NCI-H1092 treated with DMSO at 0.1 percent for 48 hours (cell line): ENCODE results near the gene TES.
A peak's percentile ranks its signal among the peaks of the same experiment; 100 is the strongest.

Experiments used
- DNase-seq: peaks from one replicate; lab custom pipeline; 2025; lab: John Stamatoyannopoulos, UW

The TES gene

GRCh38 chr7:116246357-116246756 is 36.0 kb downstream of the TES start:
- no peak for DNase-seq

- no peak for DNase-seq
These were observed 39.7 kb downstream of the TES start for GRCh38 chr7:116249969-116250553.

DNA sequence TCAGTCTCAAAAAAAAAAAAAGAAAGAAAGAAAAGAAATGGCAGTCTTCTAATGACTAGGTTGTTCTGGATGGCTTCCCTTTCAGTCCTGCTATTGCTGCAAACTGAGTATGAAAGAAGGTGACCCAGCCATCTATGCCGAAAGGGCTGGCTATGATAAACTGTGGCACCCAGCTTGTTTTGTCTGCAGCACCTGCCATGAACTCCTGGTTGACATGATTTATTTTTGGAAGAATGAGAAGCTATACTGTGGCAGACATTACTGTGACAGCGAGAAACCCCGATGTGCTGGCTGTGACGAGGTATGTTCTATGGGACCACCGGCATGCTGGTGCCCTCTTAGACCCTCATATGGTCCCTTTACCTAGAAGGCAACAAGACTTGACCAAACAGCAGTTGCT is 41.3 kb downstream of the TES start:
- no peak for DNase-seq

- no peak for DNase-seq
These were observed 41.9 kb downstream of the TES start for GRCh38 chr7:116252249-116252648.

DNA sequence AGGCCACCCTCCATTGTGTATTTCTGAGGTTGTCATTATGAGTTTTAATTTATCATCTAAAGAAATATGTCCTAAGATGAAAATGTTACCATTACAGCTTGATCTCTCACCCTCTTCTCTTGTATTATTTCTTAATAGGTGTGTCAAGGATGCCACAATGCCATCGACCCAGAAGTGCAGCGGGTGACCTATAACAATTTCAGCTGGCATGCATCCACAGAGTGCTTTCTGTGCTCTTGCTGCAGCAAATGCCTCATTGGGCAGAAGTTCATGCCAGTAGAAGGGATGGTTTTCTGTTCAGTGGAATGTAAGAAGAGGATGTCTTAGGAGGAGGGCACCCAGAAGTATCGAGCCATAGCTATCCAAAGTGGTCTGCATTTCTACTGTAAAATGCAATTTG is 46.8 kb downstream of the TES start:
- DNase-seq, result no peak

GRCh38 chr7:116258734-116259133 is 48.4 kb downstream of the TES start:
- peak; percentile 33 for DNase-seq

DNA sequence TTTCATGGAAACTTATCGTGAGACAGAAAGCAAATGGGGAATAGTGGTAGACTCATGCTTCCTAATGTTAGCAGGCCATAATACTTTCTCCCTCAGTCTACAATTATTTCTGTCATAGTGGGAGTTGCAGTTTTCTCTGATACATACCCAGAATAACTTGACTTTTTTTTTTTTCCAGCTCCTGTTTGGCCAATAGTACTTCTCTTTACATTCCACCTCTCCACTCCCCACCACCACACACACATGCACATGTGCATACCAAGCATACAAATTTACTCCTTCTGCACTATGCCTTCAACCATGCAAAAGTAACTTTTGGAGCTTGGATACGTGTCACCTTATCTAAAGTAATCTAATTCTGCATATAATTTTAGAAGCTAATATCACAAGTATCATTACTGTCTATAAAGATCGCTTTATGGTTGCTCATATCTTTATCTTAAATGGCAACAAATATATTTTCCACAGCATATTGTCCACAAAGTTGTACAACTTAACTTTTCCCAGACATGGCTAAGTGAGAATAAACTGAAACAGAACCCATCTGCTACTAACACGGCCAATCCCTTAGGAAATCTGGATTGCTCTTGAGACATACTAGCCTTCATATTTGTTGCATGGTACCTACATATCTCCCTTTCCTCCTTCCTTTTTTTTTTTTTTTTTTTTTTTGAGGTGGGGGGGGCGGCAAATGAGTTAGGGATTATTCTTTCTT is 49.0 kb downstream of the TES start:
- no peak for DNase-seq

DNA sequence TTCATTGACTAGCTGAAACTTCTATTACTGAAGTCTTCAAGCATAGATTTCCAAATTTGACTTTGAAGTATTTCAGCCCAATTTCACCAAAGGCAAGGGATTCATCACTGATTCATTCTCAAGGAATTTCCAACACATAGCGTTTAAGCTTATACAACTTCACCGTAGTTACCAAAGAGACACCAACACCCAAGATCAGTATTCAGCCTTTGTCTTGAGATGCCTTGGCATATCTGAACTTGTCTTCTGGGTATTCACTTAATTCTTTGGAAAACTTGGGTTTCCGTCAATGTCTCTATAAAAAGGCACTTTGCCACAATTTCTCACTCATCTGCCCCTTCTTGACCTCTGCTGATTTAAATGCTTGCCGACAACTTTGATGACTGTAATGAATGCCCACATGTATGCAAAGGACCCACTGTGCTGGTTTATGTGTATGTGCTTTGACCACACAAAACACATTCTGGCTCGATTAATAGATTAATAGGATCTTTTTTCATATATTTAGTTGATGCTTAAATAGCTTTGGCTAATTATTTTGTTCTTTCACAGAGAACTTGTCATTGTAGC is 49.6 kb downstream of the TES start:
- no peak for DNase-seq

- DNase-seq, result no peak
These were observed 51.6 kb downstream of the TES start for GRCh38 chr7:116261904-116262303.

DNA sequence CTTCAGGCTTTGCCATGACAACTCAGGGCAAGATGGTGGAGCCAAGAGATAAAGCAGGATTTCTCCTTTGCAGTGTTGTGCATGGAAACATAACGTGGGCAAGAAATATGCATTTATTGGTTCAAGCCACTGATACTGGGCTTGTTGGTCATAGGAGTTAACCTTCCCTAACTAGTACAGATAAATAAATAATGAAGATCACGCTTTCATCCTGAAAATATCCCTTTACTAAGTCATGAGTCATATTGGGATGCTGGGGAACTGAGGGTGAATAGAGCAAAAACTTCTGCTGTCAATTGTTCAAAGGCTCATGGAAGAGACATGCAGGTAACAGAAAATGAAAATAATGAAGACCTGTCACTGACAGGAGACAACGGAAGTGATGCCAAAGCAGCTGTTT is 55.5 kb downstream of the TES start:
- DNase-seq, result no peak

DNA sequence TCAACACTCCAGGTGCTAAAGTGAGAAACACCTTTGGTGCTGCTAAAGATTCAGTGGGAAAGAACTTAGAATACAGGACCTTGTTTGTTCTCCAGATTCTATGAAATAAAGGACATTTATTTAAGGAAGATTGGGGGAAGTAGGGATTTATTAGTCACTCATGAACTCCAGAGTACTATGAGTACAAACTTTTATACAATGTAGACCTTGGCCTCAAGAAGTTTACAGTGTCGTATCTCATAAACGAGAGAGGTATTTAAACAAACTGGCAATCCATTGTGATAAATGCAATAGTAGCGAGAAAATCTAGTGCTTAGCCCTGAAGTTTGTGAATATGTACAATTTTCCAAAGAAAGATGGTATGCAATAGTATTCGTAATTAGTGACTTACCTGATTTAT is 59.1 kb downstream of the TES start:
- no peak for DNase-seq

DNA sequence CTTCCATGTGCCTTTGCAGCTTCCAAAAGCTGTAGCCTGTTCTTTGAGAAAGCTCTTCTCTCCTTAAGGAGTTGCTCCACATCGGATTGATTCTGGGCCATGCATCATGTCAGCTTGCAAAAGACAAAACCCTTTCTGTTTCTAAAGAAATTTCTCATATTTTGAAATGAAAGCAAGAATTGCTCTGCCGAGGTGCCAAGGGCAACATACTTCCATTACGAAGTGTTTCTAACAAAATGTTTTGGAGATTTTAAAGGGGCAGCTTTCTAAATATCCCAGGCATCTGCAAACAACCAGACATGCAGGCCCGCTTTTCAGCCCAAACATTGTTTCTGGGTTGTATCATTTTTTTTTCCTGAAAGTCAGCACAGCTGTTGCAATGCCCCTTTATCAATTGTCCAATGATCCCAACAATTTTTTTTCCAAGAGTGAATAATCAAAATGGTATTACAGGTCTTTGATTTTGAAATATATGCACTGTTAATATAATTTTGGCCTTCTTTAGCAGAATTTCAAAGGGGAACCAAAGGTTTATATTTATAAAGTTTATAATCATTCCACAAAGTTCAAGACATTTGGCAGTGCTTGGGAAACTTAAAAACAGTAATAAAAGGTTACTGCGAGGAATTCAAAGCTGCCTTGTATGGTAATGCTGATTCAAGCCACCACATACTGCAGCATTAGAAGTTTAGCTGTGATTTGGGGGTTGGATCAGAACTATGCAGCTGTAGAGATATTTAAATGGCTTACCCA is 61.0 kb downstream of the TES start:
- DNase-seq, result no peak

GRCh38 chr7:116271963-116272886 is 61.9 kb downstream of the TES start:
- DNase-seq, result no peak

DNA sequence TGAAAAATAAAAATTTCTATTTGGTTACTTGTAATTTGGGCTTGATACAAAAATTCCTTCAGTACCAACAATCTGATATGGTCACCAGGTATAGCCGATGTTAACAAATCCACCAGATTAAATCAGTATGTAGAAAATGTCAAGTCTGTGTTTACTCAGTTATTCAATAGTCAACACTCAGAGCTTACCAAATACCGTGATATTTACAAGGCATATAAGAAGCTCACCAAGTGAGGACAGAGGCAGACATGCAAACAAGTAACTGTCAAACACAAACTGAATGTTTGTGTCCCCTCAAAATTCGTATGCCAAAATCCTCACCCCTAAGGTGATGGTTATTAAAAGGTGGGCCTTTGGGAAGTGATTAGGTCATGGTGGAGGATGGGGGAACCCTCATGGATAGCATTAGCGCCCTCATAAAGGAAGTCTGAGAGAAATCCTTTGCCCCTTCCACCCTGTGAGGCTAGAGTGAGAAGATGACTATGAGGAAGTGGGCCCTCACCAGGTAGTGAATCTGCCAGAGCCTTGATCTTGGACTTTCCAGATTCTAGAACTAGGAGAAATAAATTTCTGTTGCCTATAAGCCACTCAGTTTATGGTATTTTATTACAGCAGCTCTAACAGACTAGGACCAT is 63.1 kb downstream of the TES start:
- no peak for DNase-seq

GRCh38 chr7:116273918-116274301 is 63.6 kb downstream of the TES start:
- DNase-seq, result no peak

DNA sequence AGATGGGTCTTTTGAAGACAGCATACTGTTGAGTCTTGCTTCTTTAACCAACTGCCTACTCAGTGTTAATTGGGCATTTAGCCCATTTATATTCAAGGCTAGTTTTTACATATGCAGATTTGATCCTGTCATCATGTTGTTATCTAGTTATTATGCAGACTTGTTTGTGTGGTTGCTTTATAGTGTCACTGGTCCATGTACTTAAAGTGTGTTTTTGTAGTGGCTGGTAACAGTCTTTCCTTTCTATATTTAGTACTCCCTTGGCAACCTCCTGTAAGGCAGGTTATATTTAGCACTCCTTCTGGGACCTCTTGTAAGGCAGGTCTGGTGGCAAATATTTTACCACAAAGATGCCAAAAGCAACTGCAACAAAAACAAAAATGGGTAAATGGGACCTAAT is 66.7 kb downstream of the TES start:
- no peak for DNase-seq

DNA sequence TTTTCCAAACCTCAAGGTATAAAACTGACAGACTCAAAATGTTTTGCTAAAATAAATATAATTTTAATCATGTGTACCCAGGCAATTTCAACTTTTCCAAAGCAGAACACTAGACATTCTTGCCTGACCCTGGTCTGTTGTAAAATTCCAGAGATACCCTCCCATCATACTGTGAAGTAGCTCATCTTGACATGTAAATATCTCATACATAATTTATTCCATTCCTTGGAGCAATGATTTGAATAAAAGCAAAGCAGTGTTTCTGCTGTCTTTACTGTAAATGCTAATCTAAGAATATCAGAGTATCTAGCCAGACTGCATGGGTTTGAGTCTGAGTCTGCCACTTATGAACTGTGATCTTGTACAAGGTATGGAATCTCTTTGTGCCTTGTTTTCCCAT is 68.9 kb downstream of the TES start:
- DNase-seq, result no peak

DNA sequence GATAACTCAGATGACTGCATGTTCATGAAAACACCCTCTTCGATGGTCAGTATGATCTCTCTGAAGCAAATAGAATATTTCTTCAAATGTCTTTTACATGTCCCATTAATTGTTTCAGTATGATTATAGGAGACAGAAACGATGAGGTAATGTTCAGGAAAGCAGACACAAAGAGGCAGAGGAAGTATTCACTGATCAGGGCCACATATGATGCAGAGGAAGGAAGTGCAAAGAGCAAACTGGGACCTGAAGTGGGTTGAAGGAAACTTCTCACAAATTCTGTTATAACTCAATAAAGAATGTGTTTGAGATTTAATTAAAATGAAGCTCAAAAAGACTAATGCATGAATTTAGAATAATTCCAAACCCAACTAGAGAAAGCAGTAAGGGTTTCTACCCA is 70.5 kb downstream of the TES start:
- DNase-seq, result no peak

GRCh38 chr7:116283595-116284204 is 73.4 kb downstream of the TES start:
- DNase-seq, result no peak

DNA sequence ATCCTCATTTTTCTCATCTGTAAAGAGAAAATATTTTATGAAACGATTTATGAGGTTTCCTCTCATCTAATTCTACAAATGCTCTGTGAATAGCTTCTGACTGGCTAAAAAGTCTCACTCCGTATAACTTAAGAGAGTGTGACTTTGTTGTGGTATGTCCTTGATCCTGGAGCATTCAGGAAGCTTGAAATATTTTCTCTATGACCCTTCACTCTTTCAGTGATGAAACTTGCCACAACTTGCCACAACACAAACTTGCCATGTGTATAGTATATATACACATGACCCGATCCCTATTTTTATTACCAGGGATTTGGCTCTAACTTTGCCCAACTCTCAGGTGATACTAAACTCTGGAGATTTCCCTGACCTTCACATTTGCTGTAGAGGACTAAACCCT is 74.1 kb downstream of the TES start:
- no peak for DNase-seq

- no peak for DNase-seq
These were observed 74.9 kb downstream of the TES start for GRCh38 chr7:116285252-116285651.
